Liver (tissue), 9 donors: ENCODE data around the gene PIP4K2A. TPM values are rescaled to one million over a fixed set of nuclear protein-coding genes. Genes with fewer than 3 reads are reported as not detected.

Experiments
- DNase-seq: peaks from one replicate; pipeline ENCODE4 v3.0.0-alpha.2; 2017; ENCODE audit warnings: low spot score
- H3K27ac ChIP-seq, 2 donors: one replicate each; pipeline ENCODE4 v1.7.0; 2013; ENCODE audit warnings: inconsistent platforms in 2 of 2, low read length in 2 of 2, control low read depth in 1 of 2, low read depth in 1 of 2, mild to moderate bottlenecking in 1 of 2
- H3K27me3 ChIP-seq, 4 donors: one replicate each; pipeline versions ENCODE4 v1.6.1 to v1.7.0; 2013; ENCODE audit warnings: low read length in 3 of 4, inconsistent platforms in 1 of 4, mild to moderate bottlenecking in 1 of 4, moderate library complexity in 1 of 4; ENCODE audit not compliant: control insufficient read depth in 4 of 4, insufficient read depth in 4 of 4
- H3K36me3 ChIP-seq, 4 donors: one replicate each; pipeline versions ENCODE4 v1.6.1 to v1.7.0; 2013; ENCODE audit warnings: low read length in 3 of 4, mild to moderate bottlenecking in 3 of 4, low read depth in 1 of 4, moderate library complexity in 1 of 4; ENCODE audit not compliant: control insufficient read depth in 4 of 4, insufficient read depth in 3 of 4
- H3K4me1 ChIP-seq, 4 donors: one replicate each; pipeline versions ENCODE4 v1.6.1 to v1.7.0; 2013; ENCODE audit warnings: low read length in 3 of 4, mild to moderate bottlenecking in 3 of 4, moderate library complexity in 1 of 4; ENCODE audit not compliant: control insufficient read depth in 4 of 4, insufficient read depth in 4 of 4
- H3K4me3 ChIP-seq, 3 donors: one replicate each; pipeline versions ENCODE4 v1.6.1 to v1.7.0; 2013; ENCODE audit warnings: low read length in 3 of 3, control low read depth in 1 of 3, low read depth in 1 of 3, mild to moderate bottlenecking in 1 of 3
- H3K9ac ChIP-seq, 2 donors: one replicate each; pipeline ENCODE4 v1.7.0; 2013; ENCODE audit warnings: low read length in 2 of 2, mild to moderate bottlenecking in 2 of 2, moderate library complexity in 2 of 2, control low read depth in 1 of 2, low read depth in 1 of 2
- H3K9me3 ChIP-seq, 4 donors: one replicate each; pipeline versions ENCODE4 v1.6.1 to v1.7.0; 2013; ENCODE audit warnings: low read length in 3 of 4; ENCODE audit not compliant: control insufficient read depth in 4 of 4
- ATF3 ChIP-seq: IDR thresholded peaks from 2 replicates; pipeline ENCODE4 v1.6.1; 2016; ENCODE audit warnings: antibody characterized with exemption
- CTCF ChIP-seq: fragments of 150-350 bp; IDR thresholded peaks from 2 replicates; pipeline ENCODE4 v1.5.1; 2017; ENCODE audit warnings: improper control_type of control experiment, low read depth, low read length; ENCODE audit not compliant: missing input control
- EGR1 ChIP-seq, 2 donors: IDR thresholded peaks; 2 replicates each; pipeline ENCODE4 v1.6.1; 2016 to 2018; ENCODE audit warnings: antibody characterized with exemption in 2 of 2, low read depth in 2 of 2
- FOXA1 ChIP-seq: IDR thresholded peaks from 2 replicates; pipeline ENCODE4 v1.6.1; 2016; ENCODE audit warnings: antibody characterized with exemption
- FOXA2 ChIP-seq: IDR thresholded peaks from 2 replicates; pipeline ENCODE4 v1.6.1; 2016; ENCODE audit warnings: antibody characterized with exemption
- GABPA ChIP-seq, 2 donors: IDR thresholded peaks in 1 of 2; conservative IDR thresholded peaks in 1 of 2; 2 replicates each; pipeline ENCODE4 v1.6.1; 2016; ENCODE audit warnings: antibody characterized with exemption in 2 of 2, mild to moderate bottlenecking in 1 of 2, moderate library complexity in 1 of 2
- HNF4A ChIP-seq, 2 donors: conservative IDR thresholded peaks; 2 replicates each; pipeline ENCODE4 v1.6.1; 2016; ENCODE audit warnings: antibody characterized with exemption in 2 of 2, mild to moderate bottlenecking in 2 of 2
- HNF4G ChIP-seq: IDR thresholded peaks from 2 replicates; pipeline ENCODE4 v1.6.1; 2016; ENCODE audit warnings: antibody characterized with exemption
- JUND ChIP-seq, 2 donors: IDR thresholded peaks; 2 replicates each; pipeline ENCODE4 v1.6.1; 2016; ENCODE audit warnings: antibody characterized with exemption in 2 of 2
- MAX ChIP-seq: IDR thresholded peaks from 2 replicates; pipeline ENCODE4 v1.6.1; 2016; ENCODE audit warnings: antibody characterized with exemption
- NR2F2 ChIP-seq: IDR thresholded peaks from 2 replicates; pipeline ENCODE4 v1.6.1; 2016; ENCODE audit warnings: antibody characterized with exemption
- RAD21 ChIP-seq, 2 donors: IDR thresholded peaks; 2 replicates each; pipeline ENCODE4 v1.6.1; 2016; ENCODE audit warnings: antibody characterized with exemption in 2 of 2, mild to moderate bottlenecking in 2 of 2
- REST ChIP-seq: IDR thresholded peaks from 2 replicates; pipeline ENCODE4 v1.6.1; 2016; ENCODE audit warnings: antibody characterized with exemption, mild to moderate bottlenecking
- RXRA ChIP-seq, 2 donors: IDR thresholded peaks; 2 replicates each; pipeline ENCODE4 v1.6.1; 2017 to 2018; ENCODE audit warnings: antibody characterized with exemption in 2 of 2, mild to moderate bottlenecking in 1 of 2
- SP1 ChIP-seq: IDR thresholded peaks from 2 replicates; pipeline ENCODE4 v1.6.1; 2018; ENCODE audit warnings: antibody characterized with exemption, mild to moderate bottlenecking
- TAF1 ChIP-seq: conservative IDR thresholded peaks from 2 replicates; pipeline ENCODE4 v1.6.1; 2016; ENCODE audit warnings: antibody characterized with exemption, mild to moderate bottlenecking
- YY1 ChIP-seq: IDR thresholded peaks from 2 replicates; pipeline ENCODE4 v1.6.1; 2016; ENCODE audit warnings: antibody characterized with exemption, mild to moderate bottlenecking
- WGBS: extraction: QIAGEN DNeasy Blood & Tissue Kit; methylation state at CpG from one replicate; pipeline ENCODE4 v1.1.7; 2013; 5-methylcytosine and 5-hydroxymethylcytosine counted together
- polyA plus RNA-seq, 2 donors: library from polyadenylated mRNA; stranded (reverse) in 1 of 2; unstranded in 1 of 2; fragments of 200-250 nt in 1 of 2; fragments of >200 nt in 1 of 2; fragmentation: Nextera tagmentation in 1 of 2; extraction: Ambion mirVana in 1 of 2; gene quantifications; one replicate each; pipeline versions ENCODE4 v1.2.1 to v1.2.3, GENCODE V29; 2013 to 2015
- total RNA-seq, 2 donors: library from RNA; depleted of rRNA; stranded (reverse); fragments of >200 nt; gene quantifications; one replicate each; pipeline ENCODE4 v1.2.3, GENCODE V29; 2014
- donor health status: healthy.
- donor health status: healthy.
- donor health status: healthy.
- donor health status: healthy.
- donor health status: healthy.

The PIP4K2A gene
- total and polyA plus RNA-seq, 4 donors = 6.4 to 53.7 (median 8.6) TPM

- H3K9me3 ChIP-seq = no peaks in the 10 kb centered on the region
- no peak overlapping the region for H3K4me3 ChIP-seq
- no peak overlapping the region for H3K27ac ChIP-seq
- TF ChIP-seq YY1 (no peak), NR2F2 (no peak), FOXA1 (no peak)
- H3K4me1 ChIP-seq = peaks cover 0 to 3% (median 0%) of the 10 kb centered on the region in 4 donors
- DNase-seq = no peak
- WGBS = 87% methylated on average over 7 of the region's 7 CpGs
- H3K27me3 ChIP-seq = no peaks in the 10 kb centered on the region
- peaks cover 0 to 19% (median 8%) of the 10 kb centered on the region in 4 donors for H3K36me3 ChIP-seq
- H3K9ac ChIP-seq = no peak overlapping the region
Observed at GRCh38 chr10:22568928-22569327, 145.4 kb downstream of the PIP4K2A start.

GRCh38 chr10:22564060-22564459 is 150.3 kb downstream of the PIP4K2A start:
- Histone ChIP-seq H3K4me3 (no peak overlapping the region), H3K36me3 (peaks cover 0 to 17% (median 5%) of the 10 kb centered on the region in 4 donors), H3K27me3 (no peaks in the 10 kb centered on the region), H3K9ac (no peak overlapping the region), H3K4me1 (no peaks in the 10 kb centered on the region), H3K9me3 (no peaks in the 10 kb centered on the region), H3K27ac (no peak overlapping the region)
- WGBS = 85% methylated on average over 5 of the region's 5 CpGs
- DNase-seq = no peak
- no peak for TF ChIP-seq SP1
- TF ChIP-seq NR2F2 = no peak
- TF ChIP-seq CTCF = no peak
- no peak for TF ChIP-seq MAX
- TF ChIP-seq HNF4G = no peak
- TF ChIP-seq FOXA2 = no peak
- no peak for TF ChIP-seq GABPA (IDR thresholded peaks at IDR 0.05 in 1 of 2, conservative IDR thresholded peaks at IDR 0.05 in 1 of 2)

- WGBS = 97% methylated on average over 5 of the region's 5 CpGs
- TF ChIP-seq JUND (IDR thresholded peaks at IDR 0.05) (no peak), YY1 (no peak)
Observed at GRCh38 chr10:22561909-22562308, 152.5 kb downstream of the PIP4K2A start.

GRCh38 chr10:22560913-22561239 is 153.5 kb downstream of the PIP4K2A start:
- Histone ChIP-seq H3K9me3 (no peaks in the 10 kb centered on the region), H3K36me3 (peaks cover 0 to 10% (median 3%) of the 10 kb centered on the region in 4 donors), H3K9ac (no peak overlapping the region), H3K27me3 (no peaks in the 10 kb centered on the region), H3K4me3 (no peak overlapping the region), H3K27ac (no peak overlapping the region), H3K4me1 (no peaks in the 10 kb centered on the region)
- WGBS = 94% methylated on average over 6 of the region's 6 CpGs
- DNase-seq = no peak
- TF ChIP-seq RXRA (IDR thresholded peaks at IDR 0.05) (no peak), SP1 (no peak), ATF3 (no peak), REST (no peak), NR2F2 (no peak), HNF4A (conservative IDR thresholded peaks at IDR 0.05) (no peak), TAF1 (no peak), RAD21 (IDR thresholded peaks at IDR 0.05) (no peak), CTCF (no peak), YY1 (no peak), EGR1 (IDR thresholded peaks at IDR 0.05; ENCODE audit: low read depth in 2 of 2) (no peak), GABPA (IDR thresholded peaks at IDR 0.05 in 1 of 2, conservative IDR thresholded peaks at IDR 0.05 in 1 of 2) (no peak), FOXA1 (no peak)

More at GRCh38 chr10:22561909-22562308, 152.5 kb downstream of the PIP4K2A start:
- Histone ChIP-seq H3K4me3 (no peak overlapping the region), H3K36me3 (peaks cover 0 to 10% (median 3%) of the 10 kb centered on the region in 4 donors), H3K4me1 (no peaks in the 10 kb centered on the region), H3K9ac (no peak overlapping the region), H3K27ac (no peak overlapping the region), H3K27me3 (no peaks in the 10 kb centered on the region), H3K9me3 (no peaks in the 10 kb centered on the region)
- DNase-seq = no peak
